GM12878 (cell line): ENCODE measurements around the gene ARHGAP26. TPM values are rescaled to one million over a fixed set of nuclear protein-coding genes. Genes with fewer than 3 reads are reported as not detected.
A peak's percentile ranks its signal among the peaks of the same experiment; 100 is the strongest.

Source experiments
- ATAC-seq: fragments of 200-7000 bp; cut with Tn5 transposase; 3 replicates; pipeline ENCODE4 v1.9.1; 2020; ENCODE audit warnings: mild to moderate bottlenecking, moderate library complexity
- BruUV-seq: library from RNA; stranded (reverse); fragments of 400-500 nt; replicated peaks from 2 replicates; lab custom pipeline; 2021; lab: Mats Ljungman, UMichigan
- CTCF ChIA-PET: fragments of 300-600 bp; sonication (Branson Sonifier 250); formaldehyde crosslinking; extraction: SDS; loops from one replicate; lab custom pipeline; 2021; ENCODE audit warnings: inconsistent platforms; lab: Yijun Ruan, JAX
- POLR2A ChIA-PET: fragments of 350-600 bp; formaldehyde crosslinking; extraction: SDS; loops from one replicate; lab custom pipeline; 2021; ENCODE audit warnings: inconsistent platforms; lab: Charles Lee
- RAD21 ChIA-PET: fragments of 300-600 bp; sonication (Branson Sonifier 250); formaldehyde crosslinking; loops from one replicate; lab custom pipeline; 2023; ENCODE audit warnings: antibody characterized with exemption; ENCODE audit not compliant: unreplicated experiment; lab: Charles Lee
- SMC1A ChIA-PET: fragments of 300-600 bp; sonication (Branson Sonifier 250); formaldehyde crosslinking; loops from one replicate; lab custom pipeline; 2023; ENCODE audit not compliant: unreplicated experiment, uncharacterized antibody; lab: Charles Lee
- DNase-seq: peaks from one replicate; pipeline ENCODE4 v3.0.0-alpha.2; 2011; ENCODE audit warnings: low read depth, low spot score
- FAIRE-seq: peaks from 3 replicates; lab custom pipeline; 2011; peaks lifted over from hg19 to GRCh38; lab: Jason Lieb, UNC
- H2AFZ ChIP-seq: 2 replicates; pipeline ENCODE4 v1.6.0; 2011; ENCODE audit warnings: low read depth, low read length, control low read depth; ENCODE audit not compliant: control insufficient read depth
- H3K27ac ChIP-seq: 2 replicates; pipeline ENCODE4 v1.5.1; 2011; ENCODE audit warnings: control low read depth; ENCODE audit not compliant: control insufficient read depth, insufficient read depth
- H3K27me3 ChIP-seq, 2 experiments: replicated peaks in 1 of 2; 2 replicates each; pipeline versions ENCODE4 v1.6.0 to v1.6.1; 2011; ENCODE audit warnings: low read length in 1 of 2; ENCODE audit not compliant: control insufficient read depth in 2 of 2, insufficient read depth in 2 of 2
- H3K36me3 ChIP-seq, 2 experiments: 2 replicates each; pipeline ENCODE4 v1.5.1; 2011; ENCODE audit warnings: low read length in 1 of 2; ENCODE audit not compliant: control insufficient read depth in 2 of 2, insufficient read depth in 2 of 2
- H3K4me1 ChIP-seq: 2 replicates; pipeline ENCODE4 v1.6.1; 2011; ENCODE audit warnings: mild to moderate bottlenecking, low read length, moderate library complexity, mixed read lengths; ENCODE audit not compliant: control insufficient read depth, insufficient read depth
- H3K4me2 ChIP-seq: 2 replicates; pipeline ENCODE4 v1.6.0; 2011; ENCODE audit warnings: control low read depth; ENCODE audit not compliant: control insufficient read depth, insufficient read depth
- H3K4me3 ChIP-seq: fragments of 200-600 bp; sonication (generic); 2 replicates; pipeline ENCODE4 v1.5.1; 2016
- H3K79me2 ChIP-seq: 2 replicates; pipeline ENCODE4 v1.6.0; 2011; ENCODE audit warnings: low read length; ENCODE audit not compliant: control insufficient read depth, insufficient read depth
- H3K9ac ChIP-seq: 2 replicates; pipeline ENCODE4 v1.8.0; 2011; ENCODE audit warnings: low read length, control low read depth, mixed read lengths; ENCODE audit not compliant: control insufficient read depth, insufficient read depth
- H3K9me3 ChIP-seq: replicated peaks from 3 replicates; pipeline ENCODE4 v1.5.1; 2011; ENCODE audit warnings: mild to moderate bottlenecking, low read length; ENCODE audit not compliant: control insufficient read depth, insufficient read depth
- H4K20me1 ChIP-seq: 2 replicates; pipeline ENCODE4 v1.6.0; 2011; ENCODE audit not compliant: control insufficient read depth, insufficient read depth
- DPF2 ChIP-seq: fragments of 450-650 bp; IDR thresholded peaks from 2 replicates; pipeline ENCODE4 v1.6.1; 2017; ENCODE audit warnings: mild to moderate bottlenecking
- ELK1 ChIP-seq: IDR thresholded peaks from 2 replicates; pipeline ENCODE4 v1.6.1; 2012; ENCODE audit warnings: low read depth, low read length, improper control_type of control experiment
- NFYB ChIP-seq: IDR thresholded peaks from 2 replicates; pipeline ENCODE4 v1.6.1; 2011; ENCODE audit warnings: low read depth, mild to moderate bottlenecking, low read length, improper control_type of control experiment, moderate library complexity; ENCODE audit not compliant: insufficient read depth
- NR2F1 ChIP-seq: fragments of 450-650 bp; conservative IDR thresholded peaks from 2 replicates; pipeline ENCODE4 v1.6.1; 2017; ENCODE audit warnings: mild to moderate bottlenecking
- RUNX3 ChIP-seq: IDR thresholded peaks from 2 replicates; pipeline ENCODE4 v1.6.1; 2012; ENCODE audit warnings: low read length, inconsistent platforms
- SRF ChIP-seq, 2 experiments: IDR thresholded peaks; 2 replicates each; pipeline ENCODE4 v1.6.1; 2011; ENCODE audit warnings: low read depth in 2 of 2, low read length in 2 of 2, mild to moderate bottlenecking in 1 of 2, moderate library complexity in 1 of 2
- STAT1 ChIP-seq: fragments of 450-650 bp; conservative IDR thresholded peaks from 2 replicates; pipeline ENCODE4 v1.6.1; 2014; ENCODE audit warnings: antibody characterized with exemption, mild to moderate bottlenecking
- TBL1XR1 ChIP-seq: IDR thresholded peaks from 2 replicates; pipeline ENCODE4 v1.6.1; 2012; ENCODE audit warnings: low read depth, low read length, improper control_type of control experiment
- ZBTB33 ChIP-seq: fragments of 450-650 bp; IDR thresholded peaks from 2 replicates; pipeline ENCODE4 v1.6.1; 2017; ENCODE audit warnings: mild to moderate bottlenecking
- ZNF274 ChIP-seq: IDR thresholded peaks from one replicate; pipeline ENCODE4 v1.8.0; 2011; ENCODE audit not compliant: insufficient read length, insufficient read depth
- ZNF622 ChIP-seq: fragments of 450-650 bp; IDR thresholded peaks from 2 replicates; pipeline ENCODE4 v1.6.1; 2017; ENCODE audit warnings: mild to moderate bottlenecking, inconsistent platforms
- whole genome bisulfite sequencing: methylation state at CpG from one replicate; pipeline ENCODE4 v1.1.6; 2016; ENCODE audit warnings: low lambda C conversion rate; ENCODE audit not compliant: insufficient replicate concordance, insufficient coverage; ENCODE audit errors: missing lambda C conversion rate; 5-methylcytosine and 5-hydroxymethylcytosine counted together
- in situ Hi-C: fragments of 300-500 bp; cut with MboI; formaldehyde crosslinking; loops from 9 replicates; pipeline ENCODE4 v1.14.3; 2018; ENCODE audit warnings: mixed read lengths
- intact Hi-C: fragments of 100-400 bp; cut with micrococcal nuclease; formaldehyde crosslinking; loops from one replicate; pipeline ENCODE4 v1.14.2; 2022; ENCODE audit not compliant: unreplicated experiment
- polyA plus RNA-seq, 11 experiments: library from polyadenylated mRNA; depleted of rRNA in 4 of 11; unstranded in 6 of 11; stranded (reverse) in 5 of 11; fragments of >200 nt; fragmentation: Nextera tagmentation in 4 of 11; fragmentation: Illumina TruSeq in 1 of 11; extraction: Ambion mirVana in 4 of 11; extraction: Trizol in 1 of 11; gene quantifications; 1 replicate in 1 of 11; 2 replicates in 10 of 11; pipeline versions ENCODE4 v1.2.1 to v1.2.3, GENCODE V29; 2011 to 2016; ENCODE audit warnings: inconsistent platforms in 2 of 11, missing spikeins in 2 of 11, low read depth in 1 of 11
- total RNA-seq, 4 experiments: library from RNA; depleted of rRNA in 3 of 4; stranded (reverse); fragments of >200 nt in 3 of 4; fragmentation: Illumina TruSeq in 1 of 4; extraction: Trizol in 1 of 4; gene quantifications; 2 replicates each; pipeline versions ENCODE4 v1.2.1 to v1.2.3, GENCODE V29; 2013 to 2021

ARHGAP26 gene
- total and polyA plus RNA-seq, 10 of the 15 experiments (the other 5 are each of a cell fraction or from before 2014, with no cell fraction given), result 9.4 to 41.5 (median 19.3) TPM

DNA sequence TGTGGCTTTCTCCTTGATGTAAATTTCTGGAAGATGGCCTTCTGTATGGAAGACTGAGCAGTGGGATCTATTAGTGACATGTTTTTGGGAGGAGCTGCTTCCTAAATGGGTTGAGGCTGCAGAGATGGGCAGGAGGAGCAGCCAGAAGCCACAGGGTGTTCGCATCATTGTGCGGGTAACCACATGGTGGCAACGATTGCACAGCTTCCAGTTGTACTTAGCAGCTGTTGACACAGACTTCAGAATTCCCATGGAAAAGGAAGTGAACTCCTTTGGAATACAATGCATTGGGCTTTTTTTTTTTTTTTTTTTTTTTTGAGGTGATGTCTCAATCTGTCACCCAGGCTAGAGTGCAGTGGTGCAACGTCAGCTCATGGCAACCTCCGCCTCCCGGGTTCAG, 336.0 kb downstream of the ARHGAP26 start:
- FAIRE-seq (no peak), DNase-seq (no peak), ATAC-seq (no peak)
- no TSS peak for BruUV-seq
- no peaks in the 10 kb centered on the region for H4K20me1 ChIP-seq
- no peaks in the 10 kb centered on the region; the same call in 1 of the 2 replicates for H3K79me2 ChIP-seq
- no peaks in the 10 kb centered on the region for H3K27me3 ChIP-seq
- no peak overlapping the region for H3K4me2 ChIP-seq
- peaks cover 9% of the 10 kb centered on the region for H3K4me1 ChIP-seq
- H3K27ac ChIP-seq, result no peak overlapping the region
- TF ChIP-seq TBL1XR1 (no peak), RUNX3 (0 out of 2 replicates have a peak, but pooled peaks have one; percentile 6)
- no peak overlapping the region for H3K4me3 ChIP-seq
- H3K36me3 ChIP-seq, result peaks cover 0 to 2% of the 10 kb centered on the region in 2 experiments; a peak in 1 of 4 replicates
- ChIA-PET CTCF (interaction anchor here (0.6 to 1.6 kb wide), 6 partner anchors 8 to 239 kb away, joined by 3 to 10 read pairs (median 4); no protein-coding TSS in a partner anchor), RAD21 (interaction anchor here (0.9 to 1.5 kb wide), 3 partner anchors 48 to 82 kb away, joined by 3 read pairs; no protein-coding TSS in a partner anchor), POLR2A (interaction anchor here (0.6 kb wide), 1 partner anchor 665 kb away, joined by 3 read pairs; no protein-coding TSS in a partner anchor), SMC1A (interaction anchor here (1.0 to 20.0 kb wide), 7 partner anchors 8 to 101 kb away, joined by 3 to 271 read pairs (median 4); no protein-coding TSS in a partner anchor)
- no peak overlapping the region for H2AFZ ChIP-seq
- no peak overlapping the region for H3K9ac ChIP-seq
- 95% methylated on average over 3 of the region's 6 CpGs for WGBS
- in situ Hi-C loops, result no loop called here
- no peaks in the 10 kb centered on the region for H3K9me3 ChIP-seq
- intact Hi-C loops, result no loop called here

DNA sequence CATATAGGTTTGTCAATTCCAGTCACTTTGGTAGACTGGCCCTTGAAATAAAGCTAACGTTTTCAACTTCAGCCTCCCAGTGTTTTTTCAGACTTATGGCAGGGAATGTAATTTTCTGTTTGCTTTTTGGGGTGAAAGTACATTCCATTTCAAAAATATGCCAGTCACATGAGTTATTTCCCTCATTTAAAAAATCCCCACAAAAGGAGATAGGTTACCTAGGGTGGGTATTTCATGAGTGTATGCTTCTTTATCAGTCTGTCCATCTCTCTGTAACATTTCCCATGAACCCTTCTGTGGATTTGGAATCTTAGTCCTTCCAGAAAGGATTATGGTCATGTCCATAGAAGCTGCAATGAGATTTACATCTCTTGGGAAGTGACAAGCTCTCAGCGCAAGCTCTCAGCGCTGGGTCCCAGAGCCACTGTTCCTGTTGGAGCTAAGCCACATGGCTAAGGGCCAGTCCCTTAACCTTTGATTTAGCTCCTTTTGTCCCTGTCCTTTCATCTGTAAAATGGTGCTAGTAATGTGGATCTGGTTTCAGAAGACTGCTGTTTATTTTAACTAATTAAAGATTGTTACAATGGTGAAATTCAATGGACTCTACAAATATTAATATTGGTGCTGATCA, 338.4 kb downstream of the ARHGAP26 start:
- Histone ChIP-seq H2AFZ (no peak overlapping the region), H3K27me3 (no peaks in the 10 kb centered on the region), H3K4me2 (no peak overlapping the region), H3K27ac (no peak overlapping the region), H3K4me3 (no peak overlapping the region), H3K4me1 (peaks cover 4% of the 10 kb centered on the region), H3K36me3 (no peaks in the 10 kb centered on the region; a peak in 1 of 4 replicates), H3K79me2 (no peaks in the 10 kb centered on the region; the same call in 1 of the 2 replicates), H3K9ac (no peak overlapping the region), H3K9me3 (no peaks in the 10 kb centered on the region), H4K20me1 (no peaks in the 10 kb centered on the region)
- ChIA-PET RAD21 (interaction anchor here (0.6 to 4.2 kb wide), 6 partner anchors 8 to 92 kb away, joined by 3 to 13 read pairs (median 5); no protein-coding TSS in a partner anchor), SMC1A (interaction anchor here (0.8 to 20.0 kb wide), 13 partner anchors 9 to 131 kb away, joined by 3 to 271 read pairs (median 4); no protein-coding TSS in a partner anchor), CTCF (interaction anchor here (1.0 to 3.8 kb wide), 6 partner anchors 9 to 283 kb away, joined by 3 to 21 read pairs (median 4); no protein-coding TSS in a partner anchor), POLR2A (interaction anchor here (0.5 to 1.6 kb wide), 3 partner anchors 11 to 50 kb away, joined by 3 to 5 read pairs (median 4); no protein-coding TSS in a partner anchor)
- no peak for DNase-seq
- no peak for ATAC-seq
- 100% methylated on average over 3 of the region's 3 CpGs for WGBS
- intact Hi-C loops (no loop called here), in situ Hi-C loops (no loop called here)
- BruUV-seq, result no TSS peak
- no peak for FAIRE-seq
- TF ChIP-seq ZNF274 (no peak), NFYB (no peak), ZBTB33 (no peak), DPF2 (no peak), SRF (IDR thresholded peaks at IDR 0.05; ENCODE audit: low read depth in 2 of 2, low read length in 2 of 2) (no peak), ELK1 (no peak), NR2F1 (no peak), ZNF622 (no peak), STAT1 (no peak)
